Measurements from ENCODE around the gene UBL4B.

DNA sequence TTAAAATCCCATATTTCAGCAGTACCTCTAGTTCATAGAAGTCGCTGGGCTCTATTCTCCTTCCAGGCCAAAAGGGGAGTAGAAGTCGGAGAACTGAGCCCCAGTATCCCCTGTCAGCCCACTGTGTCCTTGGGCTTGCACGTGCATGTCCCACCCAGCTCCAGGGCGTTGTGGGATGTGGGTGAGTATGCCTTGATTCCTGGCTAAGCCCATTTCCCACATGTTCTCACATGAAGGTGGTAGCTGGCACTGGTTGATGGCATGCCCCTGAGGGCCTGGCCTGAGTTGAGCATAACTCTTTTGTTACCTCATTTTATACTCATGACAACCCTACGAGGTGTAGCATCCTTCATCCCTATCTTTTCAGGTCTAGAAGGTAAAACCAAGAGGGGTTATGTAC is 46.0 kb downstream of the UBL4B start:
- TF ChIP-seq, protein P1, sequence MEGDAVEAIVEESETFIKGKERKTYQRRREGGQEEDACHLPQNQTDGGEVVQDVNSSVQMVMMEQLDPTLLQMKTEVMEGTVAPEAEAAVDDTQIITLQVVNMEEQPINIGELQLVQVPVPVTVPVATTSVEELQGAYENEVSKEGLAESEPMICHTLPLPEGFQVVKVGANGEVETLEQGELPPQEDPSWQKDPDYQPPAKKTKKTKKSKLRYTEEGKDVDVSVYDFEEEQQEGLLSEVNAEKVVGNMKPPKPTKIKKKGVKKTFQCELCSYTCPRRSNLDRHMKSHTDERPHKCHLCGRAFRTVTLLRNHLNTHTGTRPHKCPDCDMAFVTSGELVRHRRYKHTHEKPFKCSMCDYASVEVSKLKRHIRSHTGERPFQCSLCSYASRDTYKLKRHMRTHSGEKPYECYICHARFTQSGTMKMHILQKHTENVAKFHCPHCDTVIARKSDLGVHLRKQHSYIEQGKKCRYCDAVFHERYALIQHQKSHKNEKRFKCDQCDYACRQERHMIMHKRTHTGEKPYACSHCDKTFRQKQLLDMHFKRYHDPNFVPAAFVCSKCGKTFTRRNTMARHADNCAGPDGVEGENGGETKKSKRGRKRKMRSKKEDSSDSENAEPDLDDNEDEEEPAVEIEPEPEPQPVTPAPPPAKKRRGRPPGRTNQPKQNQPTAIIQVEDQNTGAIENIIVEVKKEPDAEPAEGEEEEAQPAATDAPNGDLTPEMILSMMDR (IDR thresholded peaks at IDR 0.05 in 8 of 11, conservative IDR thresholded peaks at IDR 0.05 in 3 of 11) = no peak
- TF ChIP-seq POLR2AphosphoS5 (IDR thresholded peaks at IDR 0.05) = no peak

Data from spleen (tissue), 7 donors.